Measurements from ENCODE around the gene PAM. TPM values are rescaled to one million over a fixed set of nuclear protein-coding genes. Genes with fewer than 3 reads are reported as not detected.

PAM gene
- total and polyA plus RNA-seq, 2 donors from 2014 or later = 158 to 293 TPM

GRCh38 chr5:102924963-102925362 lies 169.9 kb downstream of the PAM start:
- H3K4me3 ChIP-seq (ENCODE audit: low read length in 3 of 3) = no peak overlapping the region
- no peaks in the 10 kb centered on the region for H3K27me3 ChIP-seq (ENCODE audit: control insufficient read depth, insufficient read depth, low read length)
- no peaks in the 10 kb centered on the region for H3K9me3 ChIP-seq (ENCODE audit: control insufficient read depth in 2 of 3, insufficient read depth in 1 of 3, low read length in 3 of 3)
- H3K4me1 ChIP-seq (ENCODE audit: control insufficient read depth in 2 of 3, insufficient read depth in 2 of 3, low read depth in 1 of 3, low read length in 3 of 3) = no peaks in the 10 kb centered on the region
- no peak overlapping the region for H3K9ac ChIP-seq (ENCODE audit: low read length in 3 of 3)
- no peak for TF ChIP-seq CTCF (IDR thresholded peaks at IDR 0.05; ENCODE audit: borderline replicate concordance, extremely low read depth, insufficient read depth)
- intact Hi-C loops (cut with DNase I) = no loop called here
- H3K36me3 ChIP-seq (ENCODE audit: control insufficient read depth in 2 of 3, insufficient read depth in 3 of 3, low read length in 3 of 3) = peaks cover 0 to 8% (median 0%) of the 10 kb centered on the region in 3 donors
- DNase-seq (no peak), FAIRE-seq (no peak)
- H3K27ac ChIP-seq (ENCODE audit: low read depth in 2 of 2, low read length in 2 of 2) = no peak overlapping the region

- intact Hi-C loops (cut with DNase I) = no loop called here
- Histone ChIP-seq H3K4me3 (ENCODE audit: low read length in 3 of 3) (no peak overlapping the region), H3K4me1 (ENCODE audit: control insufficient read depth in 2 of 3, insufficient read depth in 2 of 3, low read depth in 1 of 3, low read length in 3 of 3) (no peaks in the 10 kb centered on the region), H3K9me3 (ENCODE audit: control insufficient read depth in 2 of 3, insufficient read depth in 1 of 3, low read length in 3 of 3) (no peaks in the 10 kb centered on the region), H3K27ac (ENCODE audit: low read depth in 2 of 2, low read length in 2 of 2) (no peak overlapping the region), H3K27me3 (ENCODE audit: control insufficient read depth, insufficient read depth, low read length) (no peaks in the 10 kb centered on the region), H3K9ac (ENCODE audit: low read length in 3 of 3) (no peak overlapping the region), H3K36me3 (ENCODE audit: control insufficient read depth in 2 of 3, insufficient read depth in 3 of 3, low read length in 3 of 3) (peaks cover 0 to 8% (median 0%) of the 10 kb centered on the region in 3 donors)
- TF ChIP-seq CTCF (IDR thresholded peaks at IDR 0.05; ENCODE audit: borderline replicate concordance, extremely low read depth, insufficient read depth) = no peak
- FAIRE-seq (no peak), DNase-seq (no peak)
Observed at GRCh38 chr5:102927007-102927406, 171.9 kb downstream of the PAM start.

- Histone ChIP-seq H3K4me1 (ENCODE audit: control insufficient read depth in 2 of 3, insufficient read depth in 2 of 3, low read depth in 1 of 3, low read length in 3 of 3) (no peaks in the 10 kb centered on the region), H3K36me3 (ENCODE audit: control insufficient read depth in 2 of 3, insufficient read depth in 3 of 3, low read length in 3 of 3) (peaks cover 0 to 8% (median 0%) of the 10 kb centered on the region in 3 donors), H3K9ac (ENCODE audit: low read length in 3 of 3) (no peak overlapping the region), H3K4me3 (ENCODE audit: low read length in 3 of 3) (no peak overlapping the region), H3K27ac (ENCODE audit: low read depth in 2 of 2, low read length in 2 of 2) (no peak overlapping the region), H3K9me3 (ENCODE audit: control insufficient read depth in 2 of 3, insufficient read depth in 1 of 3, low read length in 3 of 3) (no peaks in the 10 kb centered on the region), H3K27me3 (ENCODE audit: control insufficient read depth, insufficient read depth, low read length) (no peaks in the 10 kb centered on the region)
- FAIRE-seq (no peak), DNase-seq (no peak)
- intact Hi-C loops (cut with DNase I) = no loop called here
- TF ChIP-seq CTCF (IDR thresholded peaks at IDR 0.05; ENCODE audit: borderline replicate concordance, extremely low read depth, insufficient read depth) = no peak
Observed at GRCh38 chr5:102930244-102930643, 175.1 kb downstream of the PAM start.

GRCh38 chr5:102931085-102931725 lies 176.1 kb downstream of the PAM start:
- no peaks in the 10 kb centered on the region for H3K4me1 ChIP-seq (ENCODE audit: control insufficient read depth in 2 of 3, insufficient read depth in 2 of 3, low read depth in 1 of 3, low read length in 3 of 3)
- no peak for TF ChIP-seq CTCF (IDR thresholded peaks at IDR 0.05; ENCODE audit: borderline replicate concordance, extremely low read depth, insufficient read depth)
- FAIRE-seq = no peak
- no peak overlapping the region for H3K27ac ChIP-seq (ENCODE audit: low read depth in 2 of 2, low read length in 2 of 2)
- intact Hi-C loops (cut with DNase I) = no loop called here
- H3K9ac ChIP-seq (ENCODE audit: low read length in 3 of 3) = no peak overlapping the region
- DNase-seq = no peak
- H3K36me3 ChIP-seq (ENCODE audit: control insufficient read depth in 2 of 3, insufficient read depth in 3 of 3, low read length in 3 of 3) = peaks cover 0 to 8% (median 0%) of the 10 kb centered on the region in 3 donors
- H3K27me3 ChIP-seq (ENCODE audit: control insufficient read depth, insufficient read depth, low read length) = no peaks in the 10 kb centered on the region
- H3K9me3 ChIP-seq (ENCODE audit: control insufficient read depth in 2 of 3, insufficient read depth in 1 of 3, low read length in 3 of 3) = no peaks in the 10 kb centered on the region
- H3K4me3 ChIP-seq (ENCODE audit: low read length in 3 of 3) = no peak overlapping the region

All from kidney (tissue), 14 donors.